DOHH2 (cell line): ENCODE data around the gene LSM2.

ENCODE experiments used
- H3F3A ChIP-seq: fragments of 200-600 bp; sonication (generic), shearing (Covaris generic); 2 replicates; pipeline ENCODE4 v1.6.0; 2016; ENCODE audit warnings: antibody characterized with exemption, mild to moderate bottlenecking; ENCODE audit not compliant: control insufficient read depth, insufficient read depth
- H3K27ac ChIP-seq: fragments of 200-600 bp; sonication (generic); 2 replicates; pipeline ENCODE4 v1.5.1; 2014; ENCODE audit warnings: low read depth, mild to moderate bottlenecking, low read length, moderate library complexity
- H3K27me3 ChIP-seq: fragments of 200-600 bp; sonication (generic); 2 replicates; pipeline ENCODE4 v1.6.1; 2014; ENCODE audit warnings: mild to moderate bottlenecking, low read length, mixed read lengths; ENCODE audit not compliant: control insufficient read depth
- H3K36me3 ChIP-seq: fragments of 200-600 bp; sonication (generic); 2 replicates; pipeline ENCODE4 v1.6.1; 2014; ENCODE audit warnings: mild to moderate bottlenecking, low read length, moderate library complexity, mixed read lengths; ENCODE audit not compliant: control insufficient read depth
- H3K4me1 ChIP-seq: fragments of 200-600 bp; sonication (generic); 2 replicates; pipeline ENCODE4 v1.6.1; 2014; ENCODE audit warnings: mild to moderate bottlenecking, low read length, mixed read lengths; ENCODE audit not compliant: control insufficient read depth
- H3K4me2 ChIP-seq: fragments of 200-600 bp; sonication (generic); 2 replicates; pipeline ENCODE4 v1.6.0; 2014; ENCODE audit warnings: mild to moderate bottlenecking, low read length, moderate library complexity
- H3K4me3 ChIP-seq: fragments of 200-600 bp; sonication (generic); 2 replicates; pipeline ENCODE4 v1.5.1; 2014; ENCODE audit warnings: mild to moderate bottlenecking, low read length, mixed read lengths
- H3K79me2 ChIP-seq: fragments of 200-600 bp; sonication (generic); 2 replicates; pipeline ENCODE4 v1.6.1; 2014; ENCODE audit warnings: mild to moderate bottlenecking, low read length, mixed read lengths; ENCODE audit not compliant: control insufficient read depth
- H3K9me2 ChIP-seq: fragments of 200-600 bp; sonication (generic); replicated peaks from 2 replicates; pipeline ENCODE4 v1.6.1; 2014; ENCODE audit warnings: mild to moderate bottlenecking, low read length, mixed read lengths; ENCODE audit not compliant: control insufficient read depth
- H3K9me3 ChIP-seq: fragments of 200-600 bp; sonication (generic); 2 replicates; pipeline ENCODE4 v1.6.1; 2014; ENCODE audit warnings: antibody characterized with exemption, low read length, mixed read lengths; ENCODE audit not compliant: control insufficient read depth, insufficient read depth
- H4K20me1 ChIP-seq: fragments of 200-600 bp; sonication (generic); 2 replicates; pipeline ENCODE4 v1.6.0; 2014; ENCODE audit warnings: low read depth, mild to moderate bottlenecking, antibody characterized with exemption, low read length, moderate library complexity; ENCODE audit not compliant: control insufficient read depth, insufficient read depth
- CTCF ChIP-seq: fragments of 200-600 bp; sonication (generic); IDR thresholded peaks from one replicate; pipeline ENCODE4 v1.5.1; 2014; ENCODE audit warnings: antibody characterized with exemption, mild to moderate bottlenecking, low read depth, low read length; ENCODE audit not compliant: poor library complexity, severe bottlenecking
- EZH2phosphoT487 ChIP-seq: fragments of 200-600 bp; sonication (generic); IDR thresholded peaks from 2 replicates; pipeline ENCODE4 v1.6.1; 2017; ENCODE audit warnings: borderline replicate concordance, mild to moderate bottlenecking, antibody characterized with exemption, low read length, moderate library complexity, mixed read lengths

Gene LSM2

GRCh38 chr6:31829633-31830283 is 23.0 kb upstream of the LSM2 start:
- peak overlapping the region; percentile 71 for H3K27ac ChIP-seq
- peaks cover 10% of the 10 kb centered on the region for H3K36me3 ChIP-seq
- no peaks in the 10 kb centered on the region for H3K9me3 ChIP-seq
- peaks cover 63% of the 10 kb centered on the region for H3K4me1 ChIP-seq
- TF ChIP-seq EZH2phosphoT487 (no peak), CTCF (peak; percentile 56)
- peak overlapping the region; percentile 69 for H3K4me2 ChIP-seq
- peak overlapping the region; percentile 74 for H3K4me3 ChIP-seq
- H3K27me3 ChIP-seq, result no peaks in the 10 kb centered on the region
- peaks cover 32% of the 10 kb centered on the region for H3F3A ChIP-seq
- no peaks in the 10 kb centered on the region for H4K20me1 ChIP-seq
- H3K9me2 ChIP-seq, result no peaks in the 10 kb centered on the region
- H3K79me2 ChIP-seq, result peaks cover 56% of the 10 kb centered on the region

- Histone ChIP-seq H3K4me1 (peaks cover 57% of the 10 kb centered on the region), H3K9me3 (no peaks in the 10 kb centered on the region), H3K9me2 (no peaks in the 10 kb centered on the region), H4K20me1 (no peaks in the 10 kb centered on the region), H3K4me3 (peak within 1 kb of the TSS; percentile 90), H3K4me2 (peak within 1 kb of the TSS; percentile 99), H3K36me3 (peaks cover 7% of the 10 kb centered on the region), H3K79me2 (peaks cover 39% of the 10 kb centered on the region), H3K27ac (peak within 1 kb of the TSS; percentile 75), H3K27me3 (no peaks in the 10 kb centered on the region), H3F3A (peaks cover 35% of the 10 kb centered on the region)
- no peak for TF ChIP-seq CTCF
- TF ChIP-seq EZH2phosphoT487, result no peak
Observed at GRCh38 chr6:31827286-31828079, 20.7 kb upstream of the LSM2 start, which contains the start of gene HSPA1B. HSPA1B (plus strand) TSS chr6:31827738; CDS start chr6:31827951, 213 bp downstream.

- no peak for TF ChIP-seq CTCF
- no peak for TF ChIP-seq EZH2phosphoT487
- H4K20me1 ChIP-seq, result no peaks in the 10 kb centered on the region
- peaks cover 7% of the 10 kb centered on the region for H3K36me3 ChIP-seq
- H3K4me1 ChIP-seq, result peaks cover 56% of the 10 kb centered on the region
- no peaks in the 10 kb centered on the region for H3K27me3 ChIP-seq
- no peaks in the 10 kb centered on the region for H3K9me2 ChIP-seq
- H3K79me2 ChIP-seq, result peaks cover 34% of the 10 kb centered on the region
- peaks cover 38% of the 10 kb centered on the region for H3F3A ChIP-seq
- H3K27ac ChIP-seq, result peak overlapping the region; percentile 75
- no peaks in the 10 kb centered on the region for H3K9me3 ChIP-seq
- peak overlapping the region; percentile 90 for H3K4me3 ChIP-seq
- peak overlapping the region; percentile 99 for H3K4me2 ChIP-seq
Observed at GRCh38 chr6:31826793-31827285, 20.1 kb upstream of the LSM2 start.
